Sigmoid colon (tissue), 3 donors: ENCODE data around the gene C1orf210.

ENCODE experiments used
- CTCF ChIP-seq, 4 experiments: fragments of 450-650 bp in 3 of 4; fragments of 200-600 bp in 1 of 4; IDR thresholded peaks; one replicate each; pipeline ENCODE4 v1.5.1; 2016 to 2019; ENCODE audit warnings: antibody characterized with exemption in 4 of 4, mild to moderate bottlenecking in 3 of 4, moderate library complexity in 2 of 4
- POLR2A ChIP-seq, 2 donors: fragments of 450-650 bp; IDR thresholded peaks; one replicate each; pipeline ENCODE4 v1.6.1; 2016; ENCODE audit warnings: antibody characterized with exemption in 2 of 2, mild to moderate bottlenecking in 2 of 2, moderate library complexity in 2 of 2

- TF ChIP-seq CTCF (IDR thresholded peaks at IDR 0.05) (no peak), POLR2A (IDR thresholded peaks at IDR 0.05) (no peak)
These were observed 38.0 kb downstream of the C1orf210 start for GRCh38 chr1:43247256-43247921.
